Ammon's horn (tissue), 1 donor: ENCODE data around the gene L2HGDH.
"Not testable (repeated sequence)": the region's sequence is repeated elsewhere in the genome, so short reads cannot be mapped to it uniquely, and the experiment has no call there.

Experiments
- DNase-seq: peaks from one replicate; pipeline ENCODE4 v3.0.0-alpha.2; 2016; ENCODE audit warnings: low spot score

The L2HGDH gene

GRCh38 chr14:50339178-50339804, 27.3 kb upstream of the L2HGDH start:
- no peak for DNase-seq

DNA sequence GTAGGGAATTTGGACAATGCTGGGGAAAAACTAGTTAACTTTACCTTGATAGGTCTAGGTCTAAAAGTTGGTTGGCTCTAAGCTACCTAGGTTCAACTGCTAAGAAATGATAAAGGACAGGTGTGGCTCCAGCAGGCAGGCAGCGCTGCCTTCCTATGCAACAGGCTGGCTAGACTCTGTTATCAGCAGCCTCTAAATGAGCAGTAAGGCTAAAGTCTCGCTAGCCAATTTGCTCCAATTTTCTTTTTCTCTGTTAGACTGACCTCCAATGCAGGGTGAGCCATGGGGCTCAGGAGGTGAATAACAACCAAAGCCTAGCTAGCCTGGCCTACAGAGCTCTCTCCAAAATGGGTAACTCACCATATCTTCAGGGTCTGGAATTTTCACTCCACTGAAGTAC, 26.6 kb upstream of the L2HGDH start:
- no peak for DNase-seq

GRCh38 chr14:50335989-50336824, 24.2 kb upstream of the L2HGDH start:
- DNase-seq = peak; percentile 84

- DNase-seq = peak; percentile 94
Observed at GRCh38 chr14:50335389-50335788, 23.4 kb upstream of the L2HGDH start.

DNA sequence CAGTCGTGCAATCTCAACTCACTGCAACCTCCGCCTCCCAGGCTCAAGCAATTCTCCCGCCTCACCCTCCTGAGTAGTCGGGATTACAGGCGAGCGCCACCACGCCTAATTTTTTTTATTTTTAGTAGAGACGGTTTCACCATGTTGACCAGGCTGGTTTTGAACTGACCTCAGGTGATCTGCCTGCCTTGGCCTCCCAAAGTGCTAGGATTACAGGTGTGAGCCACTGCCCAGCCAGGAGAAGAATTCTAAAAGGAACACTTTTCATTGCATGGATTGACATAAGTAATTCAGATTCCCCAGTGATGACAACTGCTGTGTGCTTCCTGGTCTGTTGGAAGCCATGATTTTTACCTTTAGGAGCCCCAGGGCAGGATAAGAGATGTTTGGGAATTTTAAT, 22.2 kb upstream of the L2HGDH start:
- DNase-seq = no peak

- no peak for DNase-seq
Observed at GRCh38 chr14:50333014-50333509, 21.0 kb upstream of the L2HGDH start.

DNA sequence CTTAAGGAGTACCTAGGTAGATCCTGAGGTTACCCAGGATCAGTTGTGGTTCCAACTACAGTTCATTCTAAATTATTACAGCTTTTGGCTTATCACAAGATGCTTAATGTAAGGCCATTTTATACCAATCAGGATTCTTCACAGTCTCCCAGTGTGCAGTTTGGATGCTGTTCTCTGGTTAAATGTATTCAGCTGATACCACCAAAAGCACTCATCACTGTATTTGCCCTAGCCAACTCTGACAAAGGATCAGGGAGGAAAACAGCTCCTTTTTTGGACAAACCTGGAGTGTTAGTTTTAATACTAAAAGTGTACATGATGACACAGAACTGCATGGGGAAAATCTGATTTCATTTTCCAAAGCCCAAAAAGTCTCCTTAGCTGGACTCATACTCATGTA, 19.6 kb upstream of the L2HGDH start:
- DNase-seq = no peak

DNA sequence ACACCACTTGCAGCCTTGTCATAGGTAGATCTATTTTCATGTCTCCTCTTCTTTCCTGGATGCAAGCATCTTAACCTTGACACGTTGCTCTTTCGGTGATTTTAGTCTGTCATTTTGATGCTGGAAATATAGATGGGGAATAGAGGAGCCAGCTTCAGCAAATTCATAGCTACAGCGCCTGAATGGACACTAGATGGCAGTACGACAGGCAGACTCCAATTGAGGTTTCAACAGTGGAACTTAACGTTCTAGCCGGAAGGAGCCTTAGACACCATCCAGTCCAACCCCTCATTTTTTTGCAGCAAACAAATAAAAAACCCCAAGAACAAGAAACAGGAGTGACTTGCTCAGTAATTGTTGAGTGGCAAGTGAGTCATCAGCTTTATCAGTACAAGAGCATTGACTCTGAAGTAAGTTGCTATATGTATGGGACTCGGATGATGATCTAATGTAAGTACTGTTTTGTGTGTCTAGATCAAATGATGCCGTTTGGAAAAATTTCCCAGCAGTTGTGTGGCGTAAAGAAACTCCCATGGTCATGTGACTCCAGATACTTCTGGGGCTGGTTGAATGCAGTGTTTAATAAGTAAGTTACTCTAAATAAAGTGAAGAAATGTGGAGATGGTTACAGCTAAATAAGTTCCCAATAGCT, 9.1 kb upstream of the L2HGDH start:
- DNase-seq = peak; percentile 94

GRCh38 chr14:50320283-50320682, 8.3 kb upstream of the L2HGDH start:
- peak; percentile 41 for DNase-seq

- no peak for DNase-seq
Observed at GRCh38 chr14:50319721-50320120, 7.7 kb upstream of the L2HGDH start.

DNA sequence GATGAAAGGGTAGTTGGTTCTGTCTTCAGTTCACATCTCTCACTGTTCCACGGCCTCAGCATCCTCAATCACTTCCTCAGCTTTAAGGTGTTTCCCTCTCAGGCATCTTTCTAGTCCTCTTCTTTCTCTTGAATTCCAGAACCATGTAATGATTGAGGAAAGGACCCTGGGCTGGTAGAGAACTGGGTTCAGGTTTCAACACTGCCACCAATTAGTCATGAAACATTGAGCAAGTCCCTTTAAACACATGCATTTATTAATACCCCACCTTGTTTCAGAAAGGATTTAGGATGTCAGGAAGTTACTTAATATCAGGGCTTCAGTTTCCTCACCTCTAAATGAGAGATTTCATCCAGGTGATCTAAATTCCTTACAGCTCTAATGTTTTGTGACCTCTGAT, 7.3 kb upstream of the L2HGDH start:
- DNase-seq = no peak

DNA sequence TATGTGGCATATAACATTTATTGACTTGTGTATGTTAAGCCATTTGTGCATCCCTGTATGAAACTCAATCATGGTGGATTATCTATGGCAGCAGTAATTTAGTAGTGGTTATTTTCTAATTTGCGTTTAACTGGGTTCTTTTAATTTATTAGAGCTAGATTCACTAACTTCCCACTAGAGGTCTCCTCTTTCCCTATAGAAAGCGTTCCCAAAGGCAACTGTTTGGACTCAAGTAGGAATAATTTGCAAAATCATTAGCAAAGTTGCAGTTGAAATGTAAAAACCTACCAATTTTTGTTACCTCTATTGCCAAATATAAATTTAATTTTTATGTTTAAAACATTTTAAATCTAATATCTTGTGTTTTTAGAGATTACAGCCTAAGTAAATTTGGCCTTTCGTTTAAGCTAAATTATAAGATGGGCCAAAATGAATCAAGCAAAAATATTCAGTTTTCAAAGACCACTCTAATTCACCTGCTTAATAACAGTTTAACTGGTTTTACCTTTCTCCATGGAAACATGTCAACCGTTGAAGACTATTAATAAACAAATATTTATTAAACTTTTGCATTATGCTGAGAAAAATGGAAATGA, 6.1 kb upstream of the L2HGDH start:
- peak; percentile 47 for DNase-seq

DNA sequence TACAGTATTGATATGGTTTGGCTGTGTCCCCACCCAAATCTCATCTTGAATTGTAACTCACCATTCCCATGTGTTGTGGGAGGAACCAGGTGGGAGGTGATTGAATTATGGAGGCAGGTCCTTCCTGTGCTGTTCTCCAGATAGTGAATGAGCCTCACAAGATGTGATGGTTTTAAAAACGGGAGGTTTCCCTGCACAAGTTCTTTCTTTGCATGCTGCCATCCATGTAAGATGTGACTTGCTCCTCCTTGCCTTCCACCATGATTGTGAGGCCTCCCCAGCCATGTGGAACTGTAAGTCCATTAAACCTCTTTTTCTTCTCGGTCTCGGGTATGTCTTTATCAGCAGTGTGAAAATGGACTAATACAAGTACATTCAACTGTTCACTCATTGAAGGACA, 2.1 kb upstream of the L2HGDH start:
- not testable (repeated sequence) for DNase-seq

GRCh38 chr14:50312734-50313054, 665 bp upstream of the L2HGDH start:
- no peak for DNase-seq

- peak; percentile 3 for DNase-seq
Observed at GRCh38 chr14:50311337-50311971, 575 bp downstream of the L2HGDH start.

DNA sequence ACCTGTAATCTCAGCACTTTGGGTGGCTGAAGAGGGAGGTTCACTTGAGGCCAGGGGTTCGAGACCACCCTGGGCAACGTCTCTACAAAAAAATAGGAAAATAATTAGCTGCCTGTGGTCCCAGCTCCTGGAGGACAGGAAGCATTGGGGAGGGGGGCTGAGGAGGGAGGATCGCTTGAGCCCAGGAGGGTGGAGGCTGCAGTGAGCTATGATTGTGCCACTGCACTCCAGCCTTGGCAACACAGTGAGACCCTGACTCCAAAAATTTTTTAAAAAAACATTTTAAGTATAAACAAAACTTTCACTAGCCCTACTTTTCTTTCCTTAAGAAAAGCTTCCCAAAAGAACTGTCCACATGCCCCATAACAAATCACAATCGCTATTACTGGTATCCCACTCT, 1.6 kb downstream of the L2HGDH start:
- DNase-seq = no peak

DNA sequence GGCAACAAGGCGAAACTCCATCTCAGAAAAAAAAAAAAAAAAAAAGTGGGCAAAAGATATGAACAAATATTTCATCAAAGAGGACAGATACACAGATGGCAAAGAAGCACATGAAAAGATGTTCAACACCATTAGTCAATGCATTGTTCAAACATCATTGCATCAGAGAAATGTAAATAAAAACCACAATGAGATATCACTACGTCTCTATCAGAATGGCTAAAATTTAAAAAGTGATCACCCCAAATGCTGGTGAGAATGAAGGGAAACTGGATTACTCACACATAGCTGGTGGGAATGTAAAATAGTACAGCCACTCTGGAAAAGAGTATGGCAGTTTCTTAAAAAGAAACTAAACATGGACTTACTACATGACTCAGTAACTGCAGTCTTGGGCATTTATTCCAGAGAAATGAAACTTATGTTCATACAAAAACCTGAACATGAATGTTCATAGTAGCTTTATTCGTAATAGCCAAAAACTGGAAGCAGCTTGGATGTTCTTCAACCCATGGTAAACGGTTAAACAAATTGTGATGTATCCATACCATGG, 3.6 kb downstream of the L2HGDH start:
- DNase-seq = no peak

DNA sequence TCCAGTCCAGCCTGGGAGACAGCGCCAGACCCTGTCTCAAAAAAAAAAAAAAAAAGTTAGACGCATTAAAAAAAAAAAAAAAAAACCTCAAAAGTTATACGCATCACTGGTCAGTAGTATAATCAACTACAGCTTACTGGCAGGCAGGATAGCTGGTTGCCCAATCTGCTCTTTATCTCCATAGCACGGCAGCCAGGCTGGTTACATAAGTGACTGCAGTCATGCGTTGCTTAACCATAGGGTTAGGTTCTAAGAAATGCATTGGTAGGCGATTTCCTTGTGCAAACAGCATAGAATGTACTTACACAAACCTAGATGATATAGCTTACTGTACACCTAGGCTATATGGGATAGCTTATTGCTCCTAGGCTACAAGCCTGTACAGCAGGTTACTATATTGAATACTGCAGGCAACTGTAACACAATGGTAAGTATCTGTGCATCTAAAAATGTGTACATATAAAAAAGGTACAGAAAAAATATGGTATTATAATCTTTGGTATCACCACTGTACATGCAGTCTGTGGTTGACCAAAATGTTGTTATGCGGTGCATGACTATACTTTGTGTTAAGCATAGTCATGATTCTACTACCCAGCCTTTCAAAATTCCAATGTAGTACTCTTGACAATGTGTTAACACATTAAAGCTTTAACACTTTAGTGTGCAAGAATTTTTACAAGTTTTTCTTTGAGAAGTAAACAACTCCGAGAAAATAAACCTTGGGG, 8.1 kb downstream of the L2HGDH start:
- DNase-seq = peak; percentile 13

- DNase-seq = no peak
Observed at GRCh38 chr14:50301914-50302313, 10.1 kb downstream of the L2HGDH start.

DNA sequence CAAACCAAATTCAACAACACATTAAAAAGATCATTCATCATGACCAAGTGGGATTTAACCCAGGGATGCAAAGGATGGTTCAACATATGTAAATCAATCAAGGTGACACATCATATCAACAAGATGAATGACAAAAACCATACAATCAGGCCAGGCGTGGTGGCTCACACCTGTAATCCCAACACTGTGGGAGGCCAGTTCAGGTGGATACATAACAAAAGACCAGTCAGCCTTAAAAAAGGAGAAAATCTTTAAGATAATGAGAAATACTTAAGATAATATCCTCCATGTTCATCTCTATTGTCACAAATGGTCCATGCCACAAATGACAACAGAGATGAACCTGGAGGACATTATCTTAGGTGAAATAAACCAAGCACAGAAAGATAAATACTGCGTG, 12.4 kb downstream of the L2HGDH start:
- no peak for DNase-seq

DNA sequence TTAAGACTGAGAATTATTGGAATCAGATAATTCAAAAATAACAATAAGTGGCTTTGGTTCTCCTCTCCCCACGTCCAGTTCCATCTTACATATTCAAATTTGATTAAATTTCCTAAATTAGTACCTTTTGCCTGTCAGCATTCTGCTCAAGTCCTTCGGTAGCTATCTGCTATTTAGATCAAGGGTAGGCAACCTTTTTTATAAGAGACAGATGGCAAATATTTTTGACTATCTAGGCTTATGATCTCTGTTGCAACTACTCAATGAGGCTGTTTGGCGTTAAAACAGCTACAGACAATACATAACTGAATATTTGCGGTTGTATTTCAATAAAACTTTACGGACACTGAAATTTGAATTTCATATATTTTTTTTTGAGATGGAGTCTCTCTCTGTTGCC, 21.7 kb downstream of the L2HGDH start:
- DNase-seq = no peak
